IMR-90 (cell line): ENCODE data around the gene RNF123. TPM values are rescaled to one million over a fixed set of nuclear protein-coding genes. Genes with fewer than 3 reads are reported as not detected.

Experiments used
- ATAC-seq: fragments of 200-7000 bp; cut with Tn5 transposase; 2 replicates; pipeline ENCODE4 v1.9.1; 2020; ENCODE audit warnings: low read depth, mild to moderate bottlenecking, moderate library complexity
- BruUV-seq: library from RNA; stranded (reverse); fragments of 400-500 nt; replicated peaks from 2 replicates; lab custom pipeline; 2021; lab: Mats Ljungman, UMichigan
- CTCF ChIA-PET: fragments of 300-600 bp; formaldehyde crosslinking; extraction: SDS; loops from one replicate; lab custom pipeline; 2021; ENCODE audit warnings: antibody characterized with exemption; lab: Yijun Ruan, JAX
- POLR2A ChIA-PET: fragments of 300-600 bp; sonication (Branson Sonifier 250); formaldehyde crosslinking; loops from one replicate; lab custom pipeline; 2022; ENCODE audit warnings: antibody characterized with exemption; ENCODE audit not compliant: unreplicated experiment; lab: Charles Lee
- DNase-seq: peaks from one replicate; pipeline ENCODE4 v3.0.0; 2013
- H2AFZ ChIP-seq: replicated peaks from 2 replicates; pipeline ENCODE3; 2013; ENCODE audit warnings: low read length, mild to moderate bottlenecking; ENCODE audit not compliant: poor library complexity
- H2AK5ac ChIP-seq: 2 replicates; pipeline ENCODE4 v1.6.1; 2013; ENCODE audit warnings: low read depth, low read length, inconsistent platforms
- H2AK9ac ChIP-seq: replicated peaks from 2 replicates; pipeline ENCODE3; 2013; ENCODE audit warnings: mild to moderate bottlenecking, low read depth, low read length, moderate library complexity; ENCODE audit not compliant: poor library complexity
- H2BK120ac ChIP-seq: 2 replicates; pipeline ENCODE4 v1.6.1; 2013; ENCODE audit warnings: low read depth, low read length, inconsistent platforms
- H2BK15ac ChIP-seq: 3 replicates; pipeline ENCODE4 v1.6.1; 2013; ENCODE audit warnings: low read depth, low read length, inconsistent platforms
- H2BK20ac ChIP-seq: 2 replicates; pipeline ENCODE4 v1.6.1; 2013; ENCODE audit warnings: low read depth, mild to moderate bottlenecking, inconsistent platforms, low read length, moderate library complexity
- H2BK5ac ChIP-seq: 2 replicates; pipeline ENCODE4 v1.6.1; 2013; ENCODE audit warnings: mild to moderate bottlenecking, low read depth, low read length, inconsistent platforms; ENCODE audit not compliant: poor library complexity, severe bottlenecking
- H3K14ac ChIP-seq: replicated peaks from 2 replicates; pipeline ENCODE4 v1.6.1; 2013; ENCODE audit warnings: low read depth, low read length, inconsistent platforms
- H3K18ac ChIP-seq: 2 replicates; pipeline ENCODE4 v1.6.1; 2013; ENCODE audit warnings: low read depth, low read length, control low read depth
- H3K23ac ChIP-seq: 2 replicates; pipeline ENCODE4 v1.6.1; 2013; ENCODE audit warnings: low read depth, low read length, inconsistent platforms
- H3K27ac ChIP-seq: 2 replicates; pipeline ENCODE4 v1.5.1; 2013; ENCODE audit warnings: mild to moderate bottlenecking, control low read depth, low read length; ENCODE audit not compliant: insufficient read depth
- H3K27me3 ChIP-seq: 2 replicates; pipeline ENCODE4 v1.6.1; 2013; ENCODE audit warnings: low read length; ENCODE audit not compliant: control insufficient read depth, insufficient read depth
- H3K36me3 ChIP-seq: 2 replicates; pipeline ENCODE4 v1.6.1; 2013; ENCODE audit warnings: low read length, mixed read lengths; ENCODE audit not compliant: control insufficient read depth, insufficient read depth
- H3K4ac ChIP-seq: 2 replicates; pipeline ENCODE4 v1.6.1; 2013; ENCODE audit warnings: low read depth, low read length, inconsistent platforms
- H3K4me1 ChIP-seq: 2 replicates; pipeline ENCODE4 v1.6.1; 2013; ENCODE audit warnings: low read length, mixed read lengths; ENCODE audit not compliant: control insufficient read depth, insufficient read depth
- H3K4me2 ChIP-seq: 2 replicates; pipeline ENCODE4 v1.6.1; 2013; ENCODE audit warnings: low read depth, mild to moderate bottlenecking, control low read depth, low read length, moderate library complexity
- H3K4me3 ChIP-seq: 2 replicates; pipeline ENCODE4 v1.5.1; 2013; ENCODE audit warnings: low read depth, mild to moderate bottlenecking, control low read depth, low read length, moderate library complexity; ENCODE audit not compliant: insufficient read depth
- H3K56ac ChIP-seq: 2 replicates; pipeline ENCODE4 v1.6.1; 2013; ENCODE audit warnings: low read length, inconsistent platforms; ENCODE audit not compliant: insufficient read depth; ENCODE audit errors: extremely low read depth
- H3K79me1 ChIP-seq, 2 experiments: 2 replicates each; pipeline ENCODE4 v1.6.1; 2013; ENCODE audit warnings: low read length in 2 of 2, inconsistent platforms in 1 of 2, low read depth in 1 of 2
- H3K9ac ChIP-seq: 2 replicates; pipeline ENCODE4 v1.6.1; 2013; ENCODE audit warnings: low read depth, low read length, control low read depth
- H3K9me1 ChIP-seq: 2 replicates; pipeline ENCODE4 v1.6.1; 2013; ENCODE audit warnings: low read length, inconsistent platforms; ENCODE audit not compliant: insufficient read depth
- H3K9me3 ChIP-seq: 2 replicates; pipeline ENCODE4 v1.6.1; 2013; ENCODE audit warnings: low read length; ENCODE audit not compliant: control insufficient read depth, insufficient read depth
- H4K20me1 ChIP-seq: 2 replicates; pipeline ENCODE4 v1.6.1; 2013; ENCODE audit warnings: low read length, inconsistent platforms; ENCODE audit not compliant: insufficient read depth
- H4K5ac ChIP-seq: 2 replicates; pipeline ENCODE4 v1.6.1; 2013; ENCODE audit warnings: mild to moderate bottlenecking, low read depth, low read length, control low read depth
- H4K8ac ChIP-seq, 2 experiments: 2 replicates each; pipeline ENCODE4 v1.6.1; 2013; ENCODE audit warnings: low read depth in 2 of 2, low read length in 2 of 2, control low read depth in 1 of 2, inconsistent platforms in 1 of 2
- H4K91ac ChIP-seq: 2 replicates; pipeline ENCODE4 v1.6.1; 2013; ENCODE audit warnings: low read depth, low read length, inconsistent platforms; ENCODE audit not compliant: insufficient read depth
- BHLHE40 ChIP-seq: fragments of 150-350 bp; IDR thresholded peaks from 2 replicates; pipeline ENCODE4 v1.6.1; 2016; ENCODE audit warnings: mild to moderate bottlenecking, low read depth, low read length
- CEBPB ChIP-seq: IDR thresholded peaks from 2 replicates; pipeline ENCODE4 v1.6.1; 2012; ENCODE audit warnings: low read depth, low read length, improper control_type of control experiment
- CHD1 ChIP-seq: IDR thresholded peaks from 2 replicates; pipeline ENCODE4 v1.6.1; 2012; ENCODE audit warnings: low read depth, low read length, improper control_type of control experiment
- CTCF ChIP-seq: conservative IDR thresholded peaks from 2 replicates; pipeline ENCODE4 v1.5.1; 2012; ENCODE audit warnings: mild to moderate bottlenecking, low read depth, low read length, improper control_type of control experiment
- ELK1 ChIP-seq: fragments of 150-350 bp; IDR thresholded peaks from 2 replicates; pipeline ENCODE4 v1.6.1; 2016; ENCODE audit warnings: low read depth, mild to moderate bottlenecking, low read length, moderate library complexity, borderline replicate concordance
- FOS ChIP-seq: fragments of 150-350 bp; IDR thresholded peaks from 2 replicates; pipeline ENCODE4 v1.6.1; 2016; ENCODE audit warnings: low read depth, low read length
- MAZ ChIP-seq: IDR thresholded peaks from 2 replicates; pipeline ENCODE4 v1.6.1; 2012; ENCODE audit warnings: low read depth, mild to moderate bottlenecking, low read length, improper control_type of control experiment, moderate library complexity, borderline replicate concordance
- MXI1 ChIP-seq: IDR thresholded peaks from 2 replicates; pipeline ENCODE4 v1.6.1; 2012; ENCODE audit warnings: low read depth, mild to moderate bottlenecking, low read length, moderate library complexity, borderline replicate concordance
- NFE2L2 ChIP-seq: fragments of 150-350 bp; IDR thresholded peaks from 2 replicates; pipeline ENCODE4 v1.6.1; 2016; ENCODE audit warnings: low read depth, mild to moderate bottlenecking, low read length
- RAD21 ChIP-seq: IDR thresholded peaks from 2 replicates; pipeline ENCODE4 v1.6.1; 2012; ENCODE audit warnings: low read length, improper control_type of control experiment
- RFX5 ChIP-seq: IDR thresholded peaks from 2 replicates; pipeline ENCODE4 v1.8.0; 2012; ENCODE audit warnings: low read depth, mild to moderate bottlenecking, low read length, moderate library complexity
- USF2 ChIP-seq: fragments of 150-350 bp; IDR thresholded peaks from 2 replicates; pipeline ENCODE4 v1.6.1; 2017; ENCODE audit warnings: mild to moderate bottlenecking, antibody characterized with exemption, low read length, low read depth
- WGBS, 2 experiments: methylation state at CpG; one replicate each; pipeline versions ENCODE4 v1.1.5 to v1.1.7; 2013; ENCODE audit warnings: missing lambda C conversion rate in 2 of 2; ENCODE audit not compliant: insufficient read length in 1 of 2; ENCODE audit errors: extremely low coverage in 2 of 2; 5-methylcytosine and 5-hydroxymethylcytosine counted together
- dilution Hi-C: fragments of 300-500 bp; cut with HindIII; formaldehyde crosslinking; loops from one replicate; pipeline ENCODE4 v1.14.3; 2018; ENCODE audit warnings: low sequenced_read_pairs; ENCODE audit not compliant: unreplicated experiment
- in situ Hi-C: fragments of 300-500 bp; cut with MboI; formaldehyde crosslinking; loops from 3 replicates; pipeline ENCODE4 v1.14.3; 2019; ENCODE audit warnings: low sequenced_read_pairs, inconsistent platforms, mixed read lengths
- intact Hi-C: fragments of 100-400 bp; cut with micrococcal nuclease; formaldehyde crosslinking; loops from 2 replicates; pipeline ENCODE4 v1.10.0; 2022
- polyA plus RNA-seq, 3 experiments: library from polyadenylated mRNA; depleted of rRNA; stranded (reverse); fragments of >200 nt; gene quantifications; 2 replicates each; pipeline ENCODE4 v1.2.3, GENCODE V29; 2012; ENCODE audit warnings: low replicate concordance in 1 of 3
- total RNA-seq: library from RNA; depleted of rRNA; stranded (reverse); fragments of >200 nt; gene quantifications from 2 replicates; pipeline ENCODE4 v1.2.3, GENCODE V29; 2012

The RNF123 gene
- total and polyA plus RNA-seq, 2 of the 4 experiments (the other 2 are of a cell fraction), result 13.4 to 37.7 TPM

GRCh38 chr3:49650637-49651036, 38.7 kb upstream of the RNF123 start:
- no peak for DNase-seq
- WGBS, 2 experiments, result 22% methylated on average over 4 of the region's 8 CpGs; no CpG with 5 or more reads in 1 of the 2 experiments
- Histone ChIP-seq H3K79me1 (no peaks in the 10 kb centered on the region), H3K4me1 (no peaks in the 10 kb centered on the region), H2BK20ac (no peak overlapping the region), H3K27me3 (peaks cover 21% of the 10 kb centered on the region), H4K5ac (no peak overlapping the region), H2AFZ (no peak overlapping the region), H3K23ac (no peak overlapping the region), H3K9me3 (no peaks in the 10 kb centered on the region), H2BK120ac (no peak overlapping the region), H3K18ac (no peak overlapping the region), H2AK9ac (no peak overlapping the region), H3K36me3 (no peaks in the 10 kb centered on the region), H2BK5ac (no peak overlapping the region), H3K14ac (no peak overlapping the region), H2BK15ac (no peak overlapping the region), H3K9ac (no peak overlapping the region), H4K91ac (no peak overlapping the region), H3K4ac (no peak overlapping the region), H2AK5ac (no peak overlapping the region), H3K27ac (no peak overlapping the region), H3K4me2 (no peak overlapping the region), H4K20me1 (no peaks in the 10 kb centered on the region), H3K4me3 (no peak overlapping the region), H4K8ac (no peak overlapping the region), H3K56ac (no peak overlapping the region), H3K9me1 (peaks cover 3% of the 10 kb centered on the region; the same call in 1 of the 2 replicates)
- TF ChIP-seq CTCF (no peak), NFE2L2 (no peak), MAZ (no peak), RFX5 (no peak), CHD1 (no peak), FOS (no peak), ELK1 (no peak), USF2 (no peak), MXI1 (no peak), RAD21 (no peak), BHLHE40 (no peak), CEBPB (no peak)
- ATAC-seq, result no peak
- intact Hi-C loops (no loop called here), dilution Hi-C loops (no loop called here), in situ Hi-C loops (no loop called here)
- BruUV-seq, result no TSS peak
- POLR2A ChIA-PET, result no interaction called here
- CTCF ChIA-PET, result no interaction called here
